GM21737 (cell line): Measurements from ENCODE around the gene UBE2D1.
A peak's percentile ranks its signal among the peaks of the same experiment; 100 is the strongest.

ENCODE experiments used
- ATAC-seq: cut with Tn5 transposase; IDR thresholded peaks from one replicate; pipeline ENCODE4 v1.9.1; 2021; ENCODE audit warnings: mild to moderate bottlenecking, moderate library complexity; ENCODE audit not compliant: unreplicated experiment

The UBE2D1 gene

GRCh38 chr10:58334817-58335305 is at the start of gene UBE2D1:
TSS of gene UBE2D1 (plus strand) at chr10:58335006. CDS start at chr10:58335202, 196 bp downstream.
- peak; percentile 98 for ATAC-seq

- ATAC-seq = peak; percentile 79
Observed at GRCh38 chr10:58291538-58292174, 43.1 kb upstream of the UBE2D1 start.

- no peak for ATAC-seq
Observed at GRCh38 chr10:58293989-58294388, 40.8 kb upstream of the UBE2D1 start.

GRCh38 chr10:58299580-58299979 is 35.2 kb upstream of the UBE2D1 start:
- ATAC-seq = peak; percentile 93

- ATAC-seq = no peak
Observed at GRCh38 chr10:58300676-58301075, 34.1 kb upstream of the UBE2D1 start.

- ATAC-seq = no peak
Observed at GRCh38 chr10:58302254-58302653, 32.6 kb upstream of the UBE2D1 start.

GRCh38 chr10:58304099-58304633 is 30.6 kb upstream of the UBE2D1 start:
- no peak for ATAC-seq

GRCh38 chr10:58305821-58306220 is 29.0 kb upstream of the UBE2D1 start:
- ATAC-seq = no peak

GRCh38 chr10:58307676-58308075 is 27.1 kb upstream of the UBE2D1 start:
- no peak for ATAC-seq

- no peak for ATAC-seq
Observed at GRCh38 chr10:58311026-58311425, 23.8 kb upstream of the UBE2D1 start.

GRCh38 chr10:58316874-58317273 is 17.9 kb upstream of the UBE2D1 start:
- ATAC-seq = no peak

GRCh38 chr10:58318346-58318745 is 16.5 kb upstream of the UBE2D1 start:
- ATAC-seq = no peak

- ATAC-seq = no peak
Observed at GRCh38 chr10:58319599-58319998, 15.2 kb upstream of the UBE2D1 start.

- no peak for ATAC-seq
Observed at GRCh38 chr10:58320351-58321049, 14.3 kb upstream of the UBE2D1 start.

GRCh38 chr10:58322072-58322834 is 12.6 kb upstream of the UBE2D1 start:
- peak; percentile 71 for ATAC-seq

GRCh38 chr10:58322835-58323209 is 12.0 kb upstream of the UBE2D1 start:
- ATAC-seq = no peak

- no peak for ATAC-seq
Observed at GRCh38 chr10:58326967-58327381, 7.8 kb upstream of the UBE2D1 start.

- no peak for ATAC-seq
Observed at GRCh38 chr10:58328233-58328632, 6.6 kb upstream of the UBE2D1 start.

GRCh38 chr10:58330431-58330830 is 4.4 kb upstream of the UBE2D1 start:
- no peak for ATAC-seq

GRCh38 chr10:58331646-58332045 is 3.2 kb upstream of the UBE2D1 start:
- no peak for ATAC-seq

- ATAC-seq = peak; percentile 44
Observed at GRCh38 chr10:58335306-58336005, 650 bp downstream of the UBE2D1 start.
